ENCODE data around the gene TOP3A. TPM values are rescaled to one million over a fixed set of nuclear protein-coding genes. Genes with fewer than 3 reads are reported as not detected.

TOP3A gene
- total RNA-seq, 1 experiment from 2014 or later = 56.1 TPM

- TF ChIP-seq AR (CRISPR knock-in tag; IDR thresholded peaks at IDR 0.05) = no peak
Measured at GRCh38 chr17:18327093-18327492, 12.3 kb upstream of the TOP3A start (continued).

GRCh38 chr17:18326572-18326971 lies 11.8 kb upstream of the TOP3A start:
- no peak for TF ChIP-seq AFF4 (CRISPR knock-in tag; IDR thresholded peaks at IDR 0.05; ENCODE audit: borderline replicate concordance)
- TF ChIP-seq STAT6 (CRISPR knock-in tag; conservative IDR thresholded peaks at IDR 0.05; ENCODE audit: low read depth) = no peak
- TF ChIP-seq IRF1 (CRISPR knock-in tag; IDR thresholded peaks at IDR 0.05) = no peak
- no peak for TF ChIP-seq NFE2L1 (CRISPR knock-in tag; IDR thresholded peaks at IDR 0.05)
- TF ChIP-seq NR2C2 (CRISPR knock-in tag; IDR thresholded peaks at IDR 0.05) = no peak
- TF ChIP-seq ZNF425 (CRISPR knock-in tag; conservative IDR thresholded peaks at IDR 0.05) = no peak
- TF ChIP-seq FOXK1 (CRISPR knock-in tag; IDR thresholded peaks at IDR 0.05) = no peak
- no peak for TF ChIP-seq ZNF121 (CRISPR knock-in tag; IDR thresholded peaks at IDR 0.05)
- no peak for TF ChIP-seq SP1 (CRISPR knock-in tag; conservative IDR thresholded peaks at IDR 0.05)
- TF ChIP-seq SMAD3 (CRISPR knock-in tag; IDR thresholded peaks at IDR 0.05; ENCODE audit: borderline replicate concordance) = no peak
- no peak for TF ChIP-seq HMGXB4 (CRISPR knock-in tag; IDR thresholded peaks at IDR 0.05)
- peaks cover 2% of the 10 kb centered on the region for H3K9me3 Mint-ChIP-seq
- H3K4me1 Mint-ChIP-seq = no peaks in the 10 kb centered on the region
- CTCF ChIA-PET = no interaction called here
- no peak overlapping the region for H3K4me3 Mint-ChIP-seq
- H3K36me3 Mint-ChIP-seq = peaks cover 49% of the 10 kb centered on the region
- H3K27me3 Mint-ChIP-seq (ENCODE audit: low read depth) = no peaks in the 10 kb centered on the region
- ATAC-seq (no peak), DNase-seq (ENCODE audit: low spot score) (no peak)
- POLR2A ChIA-PET = no interaction called here
- H3K27ac Mint-ChIP-seq = peak overlapping the region; percentile 43

Measured in WTC11 (cell line).